Right lobe of liver (tissue), 4 donors: ENCODE data around the gene MIR17HG.

Experiments used
- POLR2A ChIP-seq: fragments of 450-650 bp; IDR thresholded peaks from one replicate; pipeline ENCODE4 v1.6.1; 2017; ENCODE audit warnings: antibody characterized with exemption, mild to moderate bottlenecking
- TF ChIP-seq, protein P1 (sequence below), 4 donors: fragments of 200-600 bp in 3 of 4; fragments of 450-650 bp in 1 of 4; IDR thresholded peaks; one replicate each; pipeline versions ENCODE4 v1.5.1 to v1.8.0; 2016 to 2022; ENCODE audit warnings: antibody characterized with exemption in 4 of 4, mild to moderate bottlenecking in 2 of 4
- donor health status: DM: no; HTN: no; CAD: no.
- donor health status: DM: no; HTN: no; CAD: no.
- donor health status: DM: no; HTN: yes; CAD: no.

DNA sequence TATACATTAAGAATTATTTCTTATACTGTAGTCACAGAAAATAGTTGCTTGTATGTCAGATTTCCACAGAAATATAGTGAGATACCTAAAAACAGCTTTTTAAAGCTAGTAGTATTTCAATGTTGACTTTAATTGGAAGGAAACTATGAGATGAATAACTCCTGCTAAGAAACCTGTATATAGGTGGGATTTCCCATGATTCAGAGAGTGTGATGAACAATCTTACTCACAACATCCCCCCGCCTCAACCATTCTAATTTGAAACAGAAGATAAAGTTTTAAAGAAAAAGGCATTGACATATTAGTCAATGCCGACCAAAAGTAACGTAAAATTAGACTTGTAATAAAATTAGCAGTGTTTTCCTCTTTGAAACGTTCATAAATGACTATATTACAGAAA lies 1.4 kb upstream of the MIR17HG start:
- TF ChIP-seq, protein P1, sequence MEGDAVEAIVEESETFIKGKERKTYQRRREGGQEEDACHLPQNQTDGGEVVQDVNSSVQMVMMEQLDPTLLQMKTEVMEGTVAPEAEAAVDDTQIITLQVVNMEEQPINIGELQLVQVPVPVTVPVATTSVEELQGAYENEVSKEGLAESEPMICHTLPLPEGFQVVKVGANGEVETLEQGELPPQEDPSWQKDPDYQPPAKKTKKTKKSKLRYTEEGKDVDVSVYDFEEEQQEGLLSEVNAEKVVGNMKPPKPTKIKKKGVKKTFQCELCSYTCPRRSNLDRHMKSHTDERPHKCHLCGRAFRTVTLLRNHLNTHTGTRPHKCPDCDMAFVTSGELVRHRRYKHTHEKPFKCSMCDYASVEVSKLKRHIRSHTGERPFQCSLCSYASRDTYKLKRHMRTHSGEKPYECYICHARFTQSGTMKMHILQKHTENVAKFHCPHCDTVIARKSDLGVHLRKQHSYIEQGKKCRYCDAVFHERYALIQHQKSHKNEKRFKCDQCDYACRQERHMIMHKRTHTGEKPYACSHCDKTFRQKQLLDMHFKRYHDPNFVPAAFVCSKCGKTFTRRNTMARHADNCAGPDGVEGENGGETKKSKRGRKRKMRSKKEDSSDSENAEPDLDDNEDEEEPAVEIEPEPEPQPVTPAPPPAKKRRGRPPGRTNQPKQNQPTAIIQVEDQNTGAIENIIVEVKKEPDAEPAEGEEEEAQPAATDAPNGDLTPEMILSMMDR (IDR thresholded peaks at IDR 0.05): no peak
- TF ChIP-seq POLR2A: no peak
